Measurements from ENCODE around the gene PXN.
A peak's percentile ranks its signal among the peaks of the same experiment; 100 is the strongest.

Gene PXN

GRCh38 chr12:120292411-120292660 is 26.8 kb upstream of the PXN start (continued):
- TF ChIP-seq ZNF544 (tag by site-specific recombination; IDR thresholded peaks at IDR 0.05) (no peak), ZNF48 (tag by site-specific recombination; IDR thresholded peaks at IDR 0.05) (no peak), ZBTB49 (tag by site-specific recombination; IDR thresholded peaks at IDR 0.05; ENCODE audit: low read depth) (no peak), HOXD13 (CRISPR knock-in tag; IDR thresholded peaks at IDR 0.05; ENCODE audit: borderline replicate concordance) (no peak), ZNF18 (tag by site-specific recombination; IDR thresholded peaks at IDR 0.05) (no peak), ZNF624 (tag by site-specific recombination; IDR thresholded peaks at IDR 0.05) (no peak), ZFP3 (tag by site-specific recombination; IDR thresholded peaks at IDR 0.05; ENCODE audit: low read depth) (no peak), ZNF174 (tag by site-specific recombination; IDR thresholded peaks at IDR 0.05) (no peak), ZNF585B (tag by site-specific recombination; IDR thresholded peaks at IDR 0.05) (no peak), ZNF362 (tag by site-specific recombination; IDR thresholded peaks at IDR 0.05) (no peak), ZNF449 (tag by site-specific recombination; IDR thresholded peaks at IDR 0.05) (no peak; the same call in 1 of the 2 replicates), ZNF350 (tag by site-specific recombination; IDR thresholded peaks at IDR 0.05) (no peak), BCL11B (tag by site-specific recombination; IDR thresholded peaks at IDR 0.05; ENCODE audit: low read depth) (no peak; the same call in 1 of the 2 replicates), GLI2 (tag by site-specific recombination; IDR thresholded peaks at IDR 0.05; ENCODE audit: borderline replicate concordance, low read depth) (no peak), PRDM10 (tag by site-specific recombination; IDR thresholded peaks at IDR 0.05) (no peak), MYNN (tag by site-specific recombination; IDR thresholded peaks at IDR 0.05; ENCODE audit: borderline replicate concordance) (peak; percentile 1; the same call in 1 of the 2 replicates), ZNF433 (tag by site-specific recombination; IDR thresholded peaks at IDR 0.05; ENCODE audit: low read depth) (no peak), KLF10 (tag by site-specific recombination; IDR thresholded peaks at IDR 0.05) (no peak), MZF1 (tag by site-specific recombination; IDR thresholded peaks at IDR 0.05; ENCODE audit: borderline replicate concordance) (no peak), ZNF670 (tag by site-specific recombination; IDR thresholded peaks at IDR 0.05; ENCODE audit: low read depth) (no peak), ZNF114 (tag by site-specific recombination; IDR thresholded peaks at IDR 0.05) (no peak), ZNF341 (tag by site-specific recombination; IDR thresholded peaks at IDR 0.05; ENCODE audit: low read depth) (no peak), PBX3 (CRISPR knock-in tag; IDR thresholded peaks at IDR 0.05) (no peak), ZNF398 (tag by site-specific recombination; IDR thresholded peaks at IDR 0.05) (no peak), ZNF266 (tag by site-specific recombination; IDR thresholded peaks at IDR 0.05; ENCODE audit: low read depth) (no peak), ZNF324 (tag by site-specific recombination; IDR thresholded peaks at IDR 0.05) (no peak), ZNF239 (tag by site-specific recombination; IDR thresholded peaks at IDR 0.05) (no peak), ZNF426 (tag by site-specific recombination; IDR thresholded peaks at IDR 0.05) (no peak)

All from HEK293 (cell line).